HG03520 (cell line): ENCODE measurements around the gene ALS2CL.

Experiments
- ATAC-seq: cut with Tn5 transposase; IDR thresholded peaks from one replicate; pipeline ENCODE4 v1.9.1; 2021; ENCODE audit warnings: mild to moderate bottlenecking, moderate library complexity; ENCODE audit not compliant: unreplicated experiment

The ALS2CL gene

GRCh38 chr3:46643701-46644100, 49.8 kb downstream of the ALS2CL start:
- no peak for ATAC-seq

- no peak for ATAC-seq
Measured at GRCh38 chr3:46642971-46643370, 50.5 kb downstream of the ALS2CL start.

GRCh38 chr3:46640927-46641326, 52.6 kb downstream of the ALS2CL start:
- ATAC-seq: no peak

GRCh38 chr3:46639221-46639620, 54.3 kb downstream of the ALS2CL start:
- ATAC-seq: no peak

- ATAC-seq: no peak
Measured at GRCh38 chr3:46634856-46635255, 58.6 kb downstream of the ALS2CL start.

GRCh38 chr3:46632792-46633191, 60.7 kb downstream of the ALS2CL start:
- ATAC-seq: no peak

GRCh38 chr3:46629551-46630517, 63.6 kb downstream of the ALS2CL start:
- ATAC-seq: no peak

GRCh38 chr3:46628901-46629369, 64.5 kb downstream of the ALS2CL start:
- no peak for ATAC-seq

GRCh38 chr3:46627078-46627477, 66.4 kb downstream of the ALS2CL start:
- no peak for ATAC-seq

GRCh38 chr3:46626039-46626438, 67.4 kb downstream of the ALS2CL start:
- no peak for ATAC-seq

GRCh38 chr3:46624975-46625490, 68.4 kb downstream of the ALS2CL start:
- no peak for ATAC-seq

- no peak for ATAC-seq
Measured at GRCh38 chr3:46624533-46624932, 68.9 kb downstream of the ALS2CL start.

GRCh38 chr3:46619845-46620778, 73.4 kb downstream of the ALS2CL start:
- no peak for ATAC-seq
